Vagina (tissue), 2 donors: Measurements from ENCODE around the gene AEBP1. TPM values are rescaled to one million over a fixed set of nuclear protein-coding genes. Genes with fewer than 3 reads are reported as not detected.
"Not testable (repeated sequence)": the region's sequence is repeated elsewhere in the genome, so short reads cannot be mapped to it uniquely, and the experiment has no call there.

Source experiments
- DNase-seq, 2 donors: peaks; one replicate each; pipeline ENCODE4 v3.0.0-alpha.2; 2017; ENCODE audit errors: extremely low spot score in 2 of 2
- H3K27ac ChIP-seq: fragments of 200-600 bp; sonication (generic); one replicate; pipeline ENCODE4 v1.5.1; 2019
- H3K27me3 ChIP-seq: fragments of 200-600 bp; sonication (generic); one replicate; pipeline ENCODE4 v1.5.1; 2019
- H3K36me3 ChIP-seq, 2 donors: fragments of 200-600 bp; sonication (generic); one replicate each; pipeline ENCODE4 v1.5.1; 2017 to 2019
- H3K4me1 ChIP-seq: fragments of 200-600 bp; sonication (generic); one replicate; pipeline ENCODE4 v1.5.1; 2019
- H3K4me3 ChIP-seq, 2 donors: fragments of 200-600 bp; sonication (generic); 1 replicate in 1 of 2; 2 replicates in 1 of 2; pipeline ENCODE4 v1.5.1; 2016 to 2019
- H3K9me3 ChIP-seq: fragments of 200-600 bp; sonication (generic); one replicate; pipeline ENCODE4 v1.5.1; 2019
- POLR2A ChIP-seq, 2 donors: fragments of 450-650 bp; IDR thresholded peaks; one replicate each; pipeline ENCODE4 v1.6.1; 2017; ENCODE audit warnings: antibody characterized with exemption in 2 of 2, mild to moderate bottlenecking in 2 of 2, moderate library complexity in 2 of 2
- POLR2AphosphoS5 ChIP-seq, 2 donors: sonication (generic); formaldehyde crosslinking; IDR thresholded peaks; one replicate each; pipeline ENCODE4 v1.9.0; 2017; ENCODE audit warnings: antibody characterized with exemption in 2 of 2, mild to moderate bottlenecking in 2 of 2, low read depth in 1 of 2; ENCODE audit not compliant: insufficient read depth in 1 of 2
- intact Hi-C: fragments of 100-400 bp; cut with DNase I; formaldehyde crosslinking; loops from one replicate; pipeline ENCODE4 v1.15.1; 2023
- total RNA-seq: library from RNA; depleted of rRNA; stranded (reverse); fragments of >200 nt; gene quantifications from one replicate; pipeline ENCODE4 v1.2.3, GENCODE V29; 2016
- TF ChIP-seq, protein P1 (sequence below), 3 experiments: fragments of 450-650 bp in 2 of 3; fragments of 200-600 bp in 1 of 3; sonication (generic) in 1 of 3; IDR thresholded peaks; one replicate each; pipeline ENCODE4 v1.5.1; 2017 to 2019; ENCODE audit warnings: antibody characterized with exemption in 3 of 3, mild to moderate bottlenecking in 2 of 3, moderate library complexity in 2 of 3

Gene AEBP1
- total RNA-seq, 1 donor from 2014 or later, result 321 TPM

DNA sequence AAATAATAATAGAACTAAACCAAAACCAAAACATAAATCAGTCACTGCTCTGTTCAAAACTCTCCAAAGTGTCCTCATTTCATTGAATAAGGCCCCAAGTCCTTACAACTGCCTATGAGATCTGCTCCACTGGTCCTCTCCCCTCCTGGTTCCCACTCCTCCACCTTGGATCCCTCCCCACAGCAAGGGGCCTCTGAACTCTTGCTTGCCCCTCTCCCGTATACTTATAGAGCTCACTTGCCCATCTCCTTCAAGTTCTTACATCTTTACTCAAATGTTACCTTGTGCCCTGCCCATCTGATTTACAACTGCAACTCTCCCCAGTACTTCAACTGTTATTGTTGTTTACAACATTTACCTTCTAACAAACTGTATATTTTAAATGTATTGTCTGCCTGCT, 18.4 kb downstream of the AEBP1 start:
- TF ChIP-seq, protein P1, sequence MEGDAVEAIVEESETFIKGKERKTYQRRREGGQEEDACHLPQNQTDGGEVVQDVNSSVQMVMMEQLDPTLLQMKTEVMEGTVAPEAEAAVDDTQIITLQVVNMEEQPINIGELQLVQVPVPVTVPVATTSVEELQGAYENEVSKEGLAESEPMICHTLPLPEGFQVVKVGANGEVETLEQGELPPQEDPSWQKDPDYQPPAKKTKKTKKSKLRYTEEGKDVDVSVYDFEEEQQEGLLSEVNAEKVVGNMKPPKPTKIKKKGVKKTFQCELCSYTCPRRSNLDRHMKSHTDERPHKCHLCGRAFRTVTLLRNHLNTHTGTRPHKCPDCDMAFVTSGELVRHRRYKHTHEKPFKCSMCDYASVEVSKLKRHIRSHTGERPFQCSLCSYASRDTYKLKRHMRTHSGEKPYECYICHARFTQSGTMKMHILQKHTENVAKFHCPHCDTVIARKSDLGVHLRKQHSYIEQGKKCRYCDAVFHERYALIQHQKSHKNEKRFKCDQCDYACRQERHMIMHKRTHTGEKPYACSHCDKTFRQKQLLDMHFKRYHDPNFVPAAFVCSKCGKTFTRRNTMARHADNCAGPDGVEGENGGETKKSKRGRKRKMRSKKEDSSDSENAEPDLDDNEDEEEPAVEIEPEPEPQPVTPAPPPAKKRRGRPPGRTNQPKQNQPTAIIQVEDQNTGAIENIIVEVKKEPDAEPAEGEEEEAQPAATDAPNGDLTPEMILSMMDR (IDR thresholded peaks at IDR 0.05), result no peak
- no peak for TF ChIP-seq POLR2AphosphoS5 (IDR thresholded peaks at IDR 0.05; ENCODE audit: insufficient read depth in 1 of 2, low read depth in 1 of 2)
- peak overlapping the region; percentile 73 for H3K27ac ChIP-seq
- DNase-seq, result no peak
- no peaks in the 10 kb centered on the region for H3K27me3 ChIP-seq
- no peaks in the 10 kb centered on the region for H3K9me3 ChIP-seq
- intact Hi-C loops, result no loop called here
- H3K4me1 ChIP-seq, result peaks cover 26% of the 10 kb centered on the region
- peaks cover 0 to 17% of the 10 kb centered on the region in 2 donors for H3K36me3 ChIP-seq
- peak overlapping the region; percentile 54 to 79 for H3K4me3 ChIP-seq

DNA sequence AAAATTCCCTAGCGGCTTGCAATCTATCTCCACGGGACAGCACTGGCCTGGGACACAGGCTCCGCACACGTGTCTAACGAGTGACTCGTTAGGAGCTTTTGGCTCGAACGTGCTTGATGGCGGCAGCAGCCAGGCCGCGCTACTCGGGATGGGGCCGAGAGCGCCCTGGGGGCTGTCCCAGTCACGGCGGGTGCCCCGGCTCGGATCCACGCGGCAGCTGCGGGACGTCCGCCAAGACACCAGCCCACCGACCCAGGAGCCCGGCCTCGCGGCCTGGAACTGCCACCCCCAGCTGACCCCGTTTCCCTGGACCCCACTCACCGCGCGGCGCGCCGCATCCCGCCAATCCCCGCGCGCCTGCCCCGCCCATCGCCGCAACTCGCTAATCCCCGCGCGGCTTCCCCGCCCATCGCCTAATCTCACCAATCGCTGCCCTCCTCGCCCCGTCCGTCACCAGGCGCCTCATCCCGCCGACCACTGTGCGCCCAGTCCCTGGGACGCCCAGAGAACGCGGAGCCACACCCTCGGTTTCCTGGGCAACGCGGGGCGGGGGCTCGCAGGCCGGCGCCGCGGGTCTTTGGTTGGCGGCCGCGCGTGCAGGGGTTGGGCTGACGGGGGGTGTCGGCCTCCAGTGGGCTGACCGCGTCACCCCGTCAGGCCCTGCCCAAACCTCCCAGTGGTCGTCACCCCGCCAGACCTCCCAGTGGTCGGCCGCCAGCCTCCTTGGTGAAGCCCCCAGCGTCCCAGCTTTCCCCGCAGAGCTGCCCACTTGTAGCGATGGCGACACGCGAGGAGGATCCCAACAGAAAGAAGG, 19.3 kb downstream of the AEBP1 start, which contains the start of gene POLD2:
Gene POLD2 (minus strand): TSS at position 359 of the 814 bp plus-strand sequence. CDS start 1,495 bp downstream, outside the sequence.
- peaks cover 26% of the 10 kb centered on the region for H3K4me1 ChIP-seq
- intact Hi-C loops, result no loop called here
- TF ChIP-seq POLR2A (IDR thresholded peaks at IDR 0.05) (peak in 1 of 2 donors; percentile 54), POLR2AphosphoS5 (IDR thresholded peaks at IDR 0.05; ENCODE audit: insufficient read depth in 1 of 2, low read depth in 1 of 2) (peak in 1 of 2 donors; percentile 86)
- TF ChIP-seq, protein P1 (IDR thresholded peaks at IDR 0.05), result no peak
- H3K27me3 ChIP-seq, result no peaks in the 10 kb centered on the region
- no peaks in the 10 kb centered on the region for H3K9me3 ChIP-seq
- H3K36me3 ChIP-seq, result peaks cover 0 to 13% of the 10 kb centered on the region in 2 donors
- H3K27ac ChIP-seq, result peak within 1 kb of the TSS; percentile 83
- peak in 1 of 2 donors; percentile 97 for DNase-seq
- peak within 1 kb of the TSS; percentile 54 to 79 for H3K4me3 ChIP-seq

DNA sequence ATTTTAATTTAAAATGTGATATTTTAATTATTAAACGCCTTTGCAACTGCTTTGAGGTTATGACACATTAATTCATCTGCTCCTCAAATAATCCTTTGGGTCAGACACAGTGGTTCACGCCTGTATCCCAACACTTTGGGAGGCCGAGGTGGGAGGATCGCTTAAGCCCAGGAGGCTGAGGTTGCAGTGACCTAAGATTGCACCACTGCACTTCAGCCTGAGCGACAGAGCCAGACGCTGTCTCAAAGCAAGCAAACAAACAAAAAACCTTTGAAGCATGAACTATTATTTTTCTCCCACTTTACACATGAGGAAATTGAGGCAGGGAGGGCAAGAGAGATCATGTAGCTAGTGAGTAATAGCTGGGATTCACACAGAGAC, 20.7 kb downstream of the AEBP1 start:
- Histone ChIP-seq H3K27me3 (no peaks in the 10 kb centered on the region), H3K27ac (no peak overlapping the region), H3K36me3 (peaks cover 0 to 8% of the 10 kb centered on the region in 2 donors), H3K4me1 (peaks cover 23% of the 10 kb centered on the region), H3K4me3 (no peak overlapping the region), H3K9me3 (no peaks in the 10 kb centered on the region)
- DNase-seq, result no peak
- intact Hi-C loops, result no loop called here
- TF ChIP-seq, protein P1 (IDR thresholded peaks at IDR 0.05), result no peak
- TF ChIP-seq POLR2A (IDR thresholded peaks at IDR 0.05) (no peak), POLR2AphosphoS5 (IDR thresholded peaks at IDR 0.05; ENCODE audit: insufficient read depth in 1 of 2, low read depth in 1 of 2) (no peak)

DNA sequence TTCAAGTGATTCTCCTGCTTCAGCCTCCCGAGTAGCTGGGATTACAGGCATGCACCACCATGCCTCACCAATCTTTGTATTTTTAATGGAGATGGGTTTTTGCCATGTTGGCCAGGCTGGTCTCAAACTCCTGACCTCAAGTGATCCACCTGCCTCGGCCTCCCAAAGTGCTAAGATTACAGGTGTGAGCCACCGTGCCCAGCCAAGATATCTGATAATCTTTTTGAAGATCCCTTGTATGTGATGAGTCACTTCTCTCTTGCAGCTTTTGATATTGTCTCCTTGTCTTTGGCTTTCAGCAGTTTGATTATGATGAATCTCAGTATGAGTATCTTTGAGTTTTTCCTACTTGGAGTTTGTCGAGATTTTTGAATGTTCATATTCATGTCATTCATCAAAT, 22.4 kb downstream of the AEBP1 start:
- H3K36me3 ChIP-seq, H3K4me3 ChIP-seq, H3K27ac ChIP-seq, H3K9me3 ChIP-seq, H3K27me3 ChIP-seq, intact Hi-C loops, DNase-seq: not testable (repeated sequence)
- H3K4me1 ChIP-seq, result peaks cover 15% of the 10 kb centered on the region

DNA sequence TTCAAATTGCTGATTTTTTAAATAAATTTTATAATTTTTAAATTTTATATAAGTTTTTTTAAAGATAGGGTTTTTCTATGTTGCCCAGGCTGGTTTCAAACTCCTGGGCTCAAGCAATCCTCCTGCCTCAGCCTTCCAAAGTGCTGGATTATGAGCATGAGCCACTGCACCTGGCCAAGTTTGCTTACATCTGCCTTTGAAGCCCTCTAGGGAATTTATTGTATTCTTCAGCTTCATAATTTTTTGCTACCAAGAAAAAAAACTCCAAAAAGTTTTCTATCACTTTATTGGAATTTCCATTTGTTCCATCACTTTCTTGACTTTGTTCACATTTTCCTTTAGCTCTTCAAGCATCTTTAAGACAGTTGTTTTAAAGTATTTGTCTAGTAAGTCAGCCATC, 23.0 kb downstream of the AEBP1 start:
- intact Hi-C loops, result no loop called here
- Histone ChIP-seq H3K36me3 (no peaks in the 10 kb centered on the region), H3K4me3 (no peak overlapping the region), H3K9me3 (no peaks in the 10 kb centered on the region), H3K4me1 (peaks cover 9% of the 10 kb centered on the region), H3K27me3 (no peaks in the 10 kb centered on the region), H3K27ac (no peak overlapping the region)
- TF ChIP-seq POLR2AphosphoS5 (IDR thresholded peaks at IDR 0.05; ENCODE audit: insufficient read depth in 1 of 2, low read depth in 1 of 2) (no peak), POLR2A (IDR thresholded peaks at IDR 0.05) (no peak)
- TF ChIP-seq, protein P1 (IDR thresholded peaks at IDR 0.05), result no peak
- no peak for DNase-seq
